BLaER1 treated with 17β-estradiol and CSF1 and Interleukin-3, amounts not matched to agents 10 nM and 100 nM (cell line): ENCODE measurements around the gene BHMT2.

Source experiments
- H3K27ac ChIP-seq, 11 experiments: shearing (Covaris generic); formaldehyde crosslinking; 2 replicates each; pipeline ENCODE4 v1.8.1; 2022
- H3K27me3 ChIP-seq, 11 experiments: shearing (Covaris generic); formaldehyde crosslinking; 2 replicates each; pipeline ENCODE4 v1.8.1; 2022
- H3K36me3 ChIP-seq, 11 experiments: shearing (Covaris generic); formaldehyde crosslinking; 2 replicates each; pipeline ENCODE4 v1.8.1; 2022
- H3K4me1 ChIP-seq, 10 experiments: shearing (Covaris generic); formaldehyde crosslinking; 2 replicates each; pipeline ENCODE4 v1.8.1; 2022
- H3K4me2 ChIP-seq, 11 experiments: shearing (Covaris generic); formaldehyde crosslinking; 2 replicates each; pipeline ENCODE4 v1.8.1; 2022
- H3K4me3 ChIP-seq, 10 experiments: shearing (Covaris generic); formaldehyde crosslinking; 2 replicates each; pipeline ENCODE4 v1.8.1; 2022
- H3K9ac ChIP-seq, 11 experiments: shearing (Covaris generic); formaldehyde crosslinking; 2 replicates each; pipeline ENCODE4 v1.8.1; 2022
- H3K9me3 ChIP-seq, 11 experiments: shearing (Covaris generic); formaldehyde crosslinking; replicated peaks in 1 of 11; 2 replicates each; pipeline ENCODE4 v1.8.1; 2022
- H4K20me1 ChIP-seq, 11 experiments: shearing (Covaris generic); formaldehyde crosslinking; 2 replicates each; pipeline ENCODE4 v1.8.1; 2022
- Cebpa-rat ChIP-seq, 11 experiments: shearing (Covaris generic); IDR thresholded peaks; 2 replicates each; pipeline ENCODE4 v1.8.1; 2022

The BHMT2 gene

GRCh38 chr5:79081779-79082178 lies 12.2 kb downstream of the BHMT2 start:
- Histone ChIP-seq H3K9me3 (no peaks in the 10 kb centered on the region), H3K4me2 (no peak overlapping the region), H3K4me3 (no peak overlapping the region), H4K20me1 (no peaks in the 10 kb centered on the region), H3K9ac (no peak overlapping the region), H3K27me3 (no peaks in the 10 kb centered on the region), H3K4me1 (no peaks in the 10 kb centered on the region), H3K27ac (no peak overlapping the region), H3K36me3 (no peaks in the 10 kb centered on the region)
- TF ChIP-seq Cebpa-rat (IDR thresholded peaks at IDR 0.05): no peak

DNA sequence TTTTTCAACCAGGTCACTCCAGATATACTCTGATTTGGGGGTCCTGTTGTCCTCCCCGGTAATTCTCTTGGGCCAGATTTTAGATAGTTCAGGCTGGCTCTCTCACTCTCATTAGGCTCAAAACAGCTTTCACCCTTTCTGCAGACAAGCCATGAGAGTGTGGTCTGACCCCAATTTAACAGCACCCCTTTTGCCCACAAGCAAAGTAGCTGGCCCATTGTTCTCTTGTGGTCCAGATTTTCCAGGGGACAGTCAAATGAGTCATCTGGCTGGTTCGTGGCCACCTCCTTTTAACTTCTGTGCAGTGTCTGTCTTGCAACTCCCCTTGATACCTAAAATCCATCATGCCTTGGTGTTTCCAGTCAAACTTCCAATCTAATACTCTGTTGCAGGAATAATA lies 16.5 kb downstream of the BHMT2 start:
- no peak overlapping the region for H3K27ac ChIP-seq
- H3K4me2 ChIP-seq: no peak overlapping the region
- TF ChIP-seq Cebpa-rat (IDR thresholded peaks at IDR 0.05): no peak
- H3K36me3 ChIP-seq: no peaks in the 10 kb centered on the region
- H3K4me3 ChIP-seq: no peak overlapping the region
- H3K27me3 ChIP-seq: no peaks in the 10 kb centered on the region
- H3K9me3 ChIP-seq: no peaks in the 10 kb centered on the region
- H3K4me1 ChIP-seq: no peaks in the 10 kb centered on the region
- no peaks in the 10 kb centered on the region for H4K20me1 ChIP-seq
- H3K9ac ChIP-seq: no peak overlapping the region

GRCh38 chr5:79088507-79088906 lies 18.9 kb downstream of the BHMT2 start:
- Histone ChIP-seq H3K9ac (no peak overlapping the region), H3K4me2 (no peak overlapping the region), H3K36me3 (no peaks in the 10 kb centered on the region), H3K27me3 (no peaks in the 10 kb centered on the region), H3K9me3 (no peaks in the 10 kb centered on the region), H4K20me1 (no peaks in the 10 kb centered on the region), H3K4me1 (no peaks in the 10 kb centered on the region), H3K27ac (no peak overlapping the region), H3K4me3 (no peak overlapping the region)
- no peak for TF ChIP-seq Cebpa-rat (IDR thresholded peaks at IDR 0.05)

GRCh38 chr5:79091064-79091463 lies 21.5 kb downstream of the BHMT2 start:
- Histone ChIP-seq H4K20me1 (no peaks in the 10 kb centered on the region), H3K36me3 (no peaks in the 10 kb centered on the region), H3K4me1 (no peaks in the 10 kb centered on the region), H3K9me3 (no peaks in the 10 kb centered on the region), H3K27me3 (no peaks in the 10 kb centered on the region), H3K4me2 (no peak overlapping the region), H3K9ac (no peak overlapping the region), H3K27ac (no peak overlapping the region), H3K4me3 (no peak overlapping the region)
- TF ChIP-seq Cebpa-rat (IDR thresholded peaks at IDR 0.05): no peak

- Histone ChIP-seq H3K4me1 (no peaks in the 10 kb centered on the region), H3K9ac (no peak overlapping the region), H3K4me3 (no peak overlapping the region), H3K27ac (no peak overlapping the region), H4K20me1 (no peaks in the 10 kb centered on the region), H3K36me3 (no peaks in the 10 kb centered on the region), H3K4me2 (no peak overlapping the region), H3K9me3 (no peaks in the 10 kb centered on the region), H3K27me3 (no peaks in the 10 kb centered on the region)
- TF ChIP-seq Cebpa-rat (IDR thresholded peaks at IDR 0.05): no peak
Measured at GRCh38 chr5:79093762-79094161, 24.2 kb downstream of the BHMT2 start.

DNA sequence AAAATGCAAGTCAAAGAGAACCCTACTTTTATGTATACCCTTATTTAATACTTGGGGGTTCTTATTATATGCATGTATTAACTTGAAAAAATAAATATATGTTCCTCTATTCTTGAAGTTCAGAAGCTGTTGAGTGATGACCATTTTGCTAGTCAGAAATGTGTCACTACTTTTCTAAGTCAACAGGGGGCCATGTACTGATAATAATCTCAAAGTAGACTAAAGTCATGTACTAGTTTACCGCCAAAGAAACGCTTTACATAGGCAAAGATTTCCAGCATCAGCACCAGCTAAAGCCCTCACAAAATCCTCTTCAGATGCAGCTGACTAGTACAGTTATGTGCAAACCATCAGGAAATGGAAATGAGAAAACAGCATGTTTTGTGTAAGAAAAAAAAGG lies 36.3 kb downstream of the BHMT2 start:
- TF ChIP-seq Cebpa-rat (IDR thresholded peaks at IDR 0.05): no peak
- H3K27me3 ChIP-seq: no peaks in the 10 kb centered on the region
- H3K4me3 ChIP-seq: no peak overlapping the region
- H3K4me1 ChIP-seq: peaks cover 10 to 34% (median 11%) of the 10 kb centered on the region in 10 experiments; a peak in 14 of 20 replicates
- peak overlapping the region in 2 of 11 experiments; percentile 83 to 88; a peak in 4 of 22 replicates for H3K4me2 ChIP-seq
- no peaks in the 10 kb centered on the region for H3K36me3 ChIP-seq
- H3K27ac ChIP-seq: no peak overlapping the region
- peaks cover 0 to 9% (median 5%) of the 10 kb centered on the region in 11 experiments; a peak in 3 of 22 replicates for H3K9me3 ChIP-seq
- no peak overlapping the region for H3K9ac ChIP-seq
- H4K20me1 ChIP-seq: no peaks in the 10 kb centered on the region

- Histone ChIP-seq H3K9ac (peak overlapping the region in 1 of 11 experiments; percentile 14; a peak in 2 of 22 replicates), H3K27me3 (no peaks in the 10 kb centered on the region), H3K36me3 (no peaks in the 10 kb centered on the region), H3K9me3 (peaks cover 0 to 10% (median 4%) of the 10 kb centered on the region in 11 experiments; a peak in 11 of 22 replicates), H3K4me3 (no peak overlapping the region), H3K4me1 (peaks cover 10 to 34% (median 11%) of the 10 kb centered on the region in 10 experiments; a peak in 14 of 20 replicates), H3K4me2 (peak overlapping the region; percentile 0 to 88 (median 33); a peak in 17 of 22 replicates), H3K27ac (peak overlapping the region in 3 of 11 experiments; percentile 6 to 60 (median 44); a peak in 6 of 22 replicates), H4K20me1 (no peaks in the 10 kb centered on the region)
- no peak for TF ChIP-seq Cebpa-rat (IDR thresholded peaks at IDR 0.05)
Measured at GRCh38 chr5:79107020-79107796, 37.6 kb downstream of the BHMT2 start.

DNA sequence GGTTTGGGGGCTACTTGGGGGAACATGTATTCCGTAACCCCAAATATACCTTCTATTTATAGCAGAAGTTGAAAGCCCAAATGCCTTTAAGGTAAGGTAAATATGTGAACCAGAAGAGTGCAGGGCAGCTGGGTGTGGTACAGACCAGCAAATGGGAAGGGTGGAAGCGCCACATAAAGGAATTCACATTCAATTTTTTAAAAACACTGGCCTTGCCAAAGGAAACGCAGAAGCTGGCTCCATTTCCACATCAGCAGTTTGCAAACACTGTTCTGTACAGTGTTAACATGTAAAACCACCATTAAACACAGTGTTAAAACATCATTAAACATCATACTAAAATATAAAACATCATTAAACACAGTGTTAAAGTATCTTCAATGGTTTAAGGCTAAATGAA lies 38.5 kb downstream of the BHMT2 start:
- Histone ChIP-seq H4K20me1 (no peaks in the 10 kb centered on the region), H3K9me3 (peaks cover 0 to 10% (median 5%) of the 10 kb centered on the region in 11 experiments; a peak in 10 of 22 replicates), H3K27me3 (no peaks in the 10 kb centered on the region), H3K27ac (no peak overlapping the region), H3K36me3 (no peaks in the 10 kb centered on the region), H3K4me3 (no peak overlapping the region), H3K4me1 (peaks cover 10 to 34% (median 11%) of the 10 kb centered on the region in 10 experiments; a peak in 14 of 20 replicates), H3K9ac (no peak overlapping the region), H3K4me2 (peak overlapping the region in 4 of 11 experiments; percentile 62 to 88 (median 76); a peak in 7 of 22 replicates)
- TF ChIP-seq Cebpa-rat (IDR thresholded peaks at IDR 0.05): no peak

GRCh38 chr5:79108792-79109191 lies 39.2 kb downstream of the BHMT2 start:
- H3K27ac ChIP-seq: no peak overlapping the region
- H4K20me1 ChIP-seq: no peaks in the 10 kb centered on the region
- peaks cover 10 to 34% (median 11%) of the 10 kb centered on the region in 10 experiments; a peak in 14 of 20 replicates for H3K4me1 ChIP-seq
- peaks cover 0 to 10% (median 5%) of the 10 kb centered on the region in 11 experiments; a peak in 10 of 22 replicates for H3K9me3 ChIP-seq
- no peak for TF ChIP-seq Cebpa-rat (IDR thresholded peaks at IDR 0.05)
- 0 out of 22 replicates have a peak overlapping the region, but pooled peaks of 1 of the 11 experiments have one; percentile 83 for H3K4me2 ChIP-seq
- no peak overlapping the region for H3K9ac ChIP-seq
- H3K27me3 ChIP-seq: no peaks in the 10 kb centered on the region
- no peak overlapping the region for H3K4me3 ChIP-seq
- no peaks in the 10 kb centered on the region for H3K36me3 ChIP-seq
